Posterior vena cava (tissue), 2 donors: ENCODE data around the gene FRRS1. TPM values are rescaled to one million over a fixed set of nuclear protein-coding genes. Genes with fewer than 3 reads are reported as not detected.
"Not testable (repeated sequence)": the region's sequence is repeated elsewhere in the genome, so short reads cannot be mapped to it uniquely, and the experiment has no call there.

ENCODE experiments used
- DNase-seq: peaks from one replicate; pipeline ENCODE4 v3.0.0-alpha.2; 2020; ENCODE audit warnings: low spot score
- intact Hi-C, 2 donors: fragments of 100-400 bp; cut with DNase I; formaldehyde crosslinking; loops; one replicate each; pipeline versions ENCODE4 v1.14.1 to v1.14.2; 2022 to 2023
- long read RNA-seq, 2 donors: library from polyadenylated mRNA; unstranded; transcript quantifications; one replicate each; pipeline ENCODE4 v2.0.0, GENCODE V29; 2020 to 2021
- total RNA-seq, 2 donors: library from RNA; stranded (reverse); fragmentation: NEBNext Ultra II Directional; extraction: Animal tissue kit (Norgen Biotek cat#: 25700); gene quantifications; one replicate each; pipeline ENCODE4 v1.2.1, GENCODE V29; 2021
- donor health status: DM: yes; HTN: yes; CAD: no.
- donor health status: DM: yes; HTN: yes; CAD: no.

FRRS1 gene, protein sequence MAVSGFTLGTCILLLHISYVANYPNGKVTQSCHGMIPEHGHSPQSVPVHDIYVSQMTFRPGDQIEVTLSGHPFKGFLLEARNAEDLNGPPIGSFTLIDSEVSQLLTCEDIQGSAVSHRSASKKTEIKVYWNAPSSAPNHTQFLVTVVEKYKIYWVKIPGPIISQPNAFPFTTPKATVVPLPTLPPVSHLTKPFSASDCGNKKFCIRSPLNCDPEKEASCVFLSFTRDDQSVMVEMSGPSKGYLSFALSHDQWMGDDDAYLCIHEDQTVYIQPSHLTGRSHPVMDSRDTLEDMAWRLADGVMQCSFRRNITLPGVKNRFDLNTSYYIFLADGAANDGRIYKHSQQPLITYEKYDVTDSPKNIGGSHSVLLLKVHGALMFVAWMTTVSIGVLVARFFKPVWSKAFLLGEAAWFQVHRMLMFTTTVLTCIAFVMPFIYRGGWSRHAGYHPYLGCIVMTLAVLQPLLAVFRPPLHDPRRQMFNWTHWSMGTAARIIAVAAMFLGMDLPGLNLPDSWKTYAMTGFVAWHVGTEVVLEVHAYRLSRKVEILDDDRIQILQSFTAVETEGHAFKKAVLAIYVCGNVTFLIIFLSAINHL
- total RNA-seq = 10 to 100 TPM in 1 of 2 donors, 1 to 10 TPM in 1; 8.0 to 17.5 TPM
- long read RNA-seq, donor 1, partial matches to known transcripts = 1 of 2 reads
- long read RNA-seq, donor 1, other reads (novel, unspliced or antisense) = 1 of 2 reads
- long read RNA-seq, donor 2, partial matches to known transcripts = 0 of 2 reads
- long read RNA-seq, donor 2, other reads (novel, unspliced or antisense) = 2 of 2 reads

GRCh38 chr1:99766378-99766800 is at the start of gene FRRS1:
Gene FRRS1 (minus strand): TSS chr1:99766635. CDS start chr1:99748768, 17,867 bp downstream.
- intact Hi-C loops = no loop called here
- no peak for DNase-seq

DNA sequence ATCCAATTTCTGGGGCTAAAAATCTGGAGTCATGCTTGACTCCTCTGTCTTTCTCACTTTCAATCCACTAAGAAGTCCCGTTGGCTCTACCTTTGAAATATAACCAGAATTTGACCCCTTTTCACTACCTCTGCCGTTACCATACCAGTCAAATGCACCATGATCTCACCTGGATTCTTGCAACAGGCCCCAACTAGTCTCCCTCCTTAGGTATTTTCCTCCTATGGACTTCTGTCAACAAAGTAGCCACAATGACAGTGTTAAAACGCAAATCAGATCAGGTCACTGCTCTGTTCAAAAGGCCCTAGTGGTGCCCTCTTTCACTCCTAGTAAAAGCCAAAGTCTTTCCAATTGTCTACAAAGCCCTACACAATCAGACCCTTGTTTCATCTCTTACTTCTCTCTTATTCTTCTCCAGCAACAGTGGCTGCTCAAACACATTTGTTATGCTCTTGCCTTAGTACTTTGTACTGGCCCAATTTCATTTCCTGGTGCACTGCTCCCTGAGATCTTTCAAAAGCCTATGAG is 48.0 kb upstream of the FRRS1 start:
- intact Hi-C loops = loop anchor here in 1 of 2 donors (10.0 kb wide), 1 partner anchor 650 kb away; no protein-coding TSS in a partner anchor
- no peak for DNase-seq

DNA sequence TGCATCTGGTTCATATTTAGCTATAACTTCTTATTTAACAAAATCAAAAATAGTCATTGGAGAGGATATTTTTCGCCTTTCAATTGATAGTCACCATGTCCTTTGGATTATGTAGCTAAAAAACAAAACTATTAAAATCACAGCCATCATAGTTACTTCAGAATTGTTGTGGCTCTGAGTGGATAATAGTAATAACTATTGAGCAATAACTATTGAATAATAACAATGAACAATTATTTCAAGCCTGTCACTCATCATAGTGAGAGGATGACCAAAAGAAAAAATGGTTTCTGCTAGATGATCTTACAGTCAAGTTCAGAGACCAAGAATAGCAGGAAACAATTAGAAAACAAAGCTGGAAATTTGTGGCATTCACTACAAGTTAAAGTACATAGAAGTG is 45.3 kb upstream of the FRRS1 start:
- intact Hi-C loops = loop anchor here in 1 of 2 donors (10.0 kb wide), 1 partner anchor 653 kb away; no protein-coding TSS in a partner anchor
- DNase-seq = no peak

DNA sequence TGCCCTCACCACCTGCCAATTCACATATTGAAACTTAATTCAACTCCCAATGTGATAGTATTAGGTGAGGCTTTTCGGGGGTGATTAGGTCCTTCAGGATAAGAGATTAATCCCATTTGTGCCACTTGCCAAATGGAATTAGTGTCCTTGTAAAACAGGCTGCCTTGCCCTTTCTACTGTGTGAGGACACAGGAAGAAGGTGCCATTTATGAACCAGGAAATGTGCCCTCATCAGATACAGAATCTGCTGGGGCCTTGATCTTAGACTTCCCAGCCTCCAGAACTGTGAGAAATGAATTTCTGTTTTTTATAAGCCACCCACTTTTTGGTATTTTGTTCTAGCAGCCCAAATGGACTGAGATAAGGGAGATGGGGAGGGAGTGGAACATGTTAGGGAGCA is 44.6 kb upstream of the FRRS1 start:
- intact Hi-C loops = loop anchor here in 1 of 2 donors (10.0 kb wide), 1 partner anchor 654 kb away; no protein-coding TSS in a partner anchor
- DNase-seq = no peak

DNA sequence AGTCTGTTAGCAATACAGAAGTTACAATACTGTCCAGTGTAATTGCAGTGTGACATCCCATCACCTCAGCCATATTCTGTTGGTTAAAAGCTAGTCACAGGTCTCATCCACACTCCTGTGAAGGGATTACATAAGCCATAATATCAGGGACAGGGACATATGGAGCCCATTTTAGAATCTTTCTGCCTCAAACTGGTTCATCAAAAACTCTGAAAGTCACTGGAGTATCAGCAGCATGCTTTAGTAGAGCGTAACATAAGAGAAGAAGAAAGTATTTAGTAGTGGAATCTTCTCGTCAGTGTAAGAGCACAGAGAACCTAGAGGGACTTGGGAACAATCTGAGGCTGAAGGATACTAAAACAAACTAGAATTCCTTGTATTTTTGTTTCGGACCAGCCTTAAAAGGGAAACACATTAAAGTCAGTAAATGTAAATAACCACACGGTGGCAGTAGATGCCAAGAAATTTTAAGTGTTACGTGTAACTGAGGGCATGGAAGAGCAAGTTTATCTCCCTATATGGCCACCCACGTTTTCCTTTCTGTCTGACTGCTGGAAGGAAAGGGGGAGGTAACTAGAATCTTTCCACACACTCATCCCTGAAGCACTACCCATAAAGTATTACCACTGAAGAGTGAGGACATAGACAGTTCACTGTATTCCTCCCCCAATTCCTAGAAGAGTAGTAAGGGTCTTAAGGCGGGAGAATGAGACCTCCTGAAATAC is 42.1 kb upstream of the FRRS1 start:
- no peak for DNase-seq
- intact Hi-C loops = loop anchor here (5.0 to 10.0 kb wide), 2 partner anchors 319 to 656 kb away; no protein-coding TSS in a partner anchor

DNA sequence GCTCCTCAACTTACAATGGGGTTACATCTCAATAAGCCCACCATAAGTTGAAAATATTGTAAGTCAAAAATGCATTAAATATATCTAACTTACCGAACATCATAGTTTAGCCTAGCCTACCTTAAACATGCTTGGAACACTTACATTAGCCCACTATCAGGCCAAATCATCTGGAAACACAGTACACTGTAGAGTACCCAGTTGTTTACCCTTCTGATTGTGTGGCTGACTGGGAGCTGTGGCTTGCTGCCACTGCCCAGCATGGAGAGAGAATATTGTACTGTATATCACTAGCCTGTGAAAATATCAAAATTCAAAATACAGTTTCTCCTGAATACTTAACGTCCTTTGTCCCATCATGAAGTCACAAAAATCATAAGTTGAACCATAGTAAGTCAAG is 40.4 kb upstream of the FRRS1 start:
- intact Hi-C loops = loop anchor here (5.0 to 10.0 kb wide), 2 partner anchors 320 to 658 kb away; no protein-coding TSS in a partner anchor
- DNase-seq = no peak

DNA sequence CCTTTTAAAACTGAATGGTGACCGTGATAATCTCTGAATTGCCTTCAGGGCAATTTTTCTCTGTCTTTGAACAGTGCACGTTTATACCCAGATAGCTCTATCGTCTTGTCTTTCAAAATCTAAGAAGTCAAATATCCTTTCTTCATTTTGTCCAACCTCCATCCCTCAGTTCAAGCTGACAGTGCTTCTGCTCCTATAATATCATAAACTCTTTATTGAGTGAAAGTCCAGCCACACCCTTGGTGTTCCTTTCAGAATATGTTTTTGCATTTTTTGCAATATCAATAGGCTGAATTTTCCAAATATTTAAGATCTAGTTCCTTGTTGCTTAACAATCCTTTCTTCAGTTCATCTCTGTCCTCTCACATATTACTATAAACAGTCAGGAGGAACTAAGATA is 35.1 kb upstream of the FRRS1 start:
- intact Hi-C loops = loop anchor here in 1 of 2 donors (10.0 kb wide), 1 partner anchor 663 kb away; no protein-coding TSS in a partner anchor

DNA sequence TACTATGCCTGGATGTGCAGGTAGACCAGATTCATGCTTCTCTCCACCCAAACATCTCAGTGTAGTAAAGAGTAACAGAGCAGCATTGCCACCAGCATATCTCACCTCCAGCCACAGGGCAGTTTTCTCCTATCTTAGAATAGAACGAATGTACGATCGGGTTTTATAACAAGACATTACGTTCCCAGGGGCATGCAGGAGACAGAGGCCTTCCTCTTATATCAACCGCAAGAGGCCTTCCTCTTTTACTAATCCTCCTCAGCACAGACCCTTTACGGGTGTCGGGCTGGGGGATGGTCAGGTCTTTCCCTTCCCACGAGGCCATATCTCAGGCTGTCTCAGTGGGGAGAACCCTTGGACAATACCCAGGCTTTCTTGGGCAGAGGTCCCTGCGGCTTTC is 27.4 kb upstream of the FRRS1 start:
- intact Hi-C loops, DNase-seq: not testable (repeated sequence)

More for the DNA sequence above, 35.1 kb upstream of the FRRS1 start:
- DNase-seq = no peak

- DNase-seq = no peak
- intact Hi-C loops = no loop called here
These were observed 23.3 kb upstream of the FRRS1 start for GRCh38 chr1:99789715-99790114.

DNA sequence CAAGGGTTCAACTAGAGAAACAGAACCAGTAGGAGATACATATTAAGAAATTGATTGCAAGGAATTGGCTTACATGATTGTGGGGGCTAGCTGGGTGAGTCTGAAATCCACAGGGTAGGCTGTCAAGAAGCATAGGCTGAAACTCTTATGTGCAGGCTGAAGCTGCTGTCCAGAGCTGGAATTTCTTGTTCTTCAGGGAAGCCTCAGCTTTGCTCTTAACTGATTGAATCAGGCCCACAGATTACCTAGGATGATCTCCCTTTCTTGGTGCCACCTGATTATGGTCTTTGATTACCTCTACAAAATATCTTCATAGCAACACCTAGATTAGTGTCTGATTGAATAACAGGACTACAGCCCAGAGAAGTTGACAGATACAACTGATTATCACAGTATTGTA is 22.5 kb upstream of the FRRS1 start:
- intact Hi-C loops = no loop called here
- DNase-seq = no peak

DNA sequence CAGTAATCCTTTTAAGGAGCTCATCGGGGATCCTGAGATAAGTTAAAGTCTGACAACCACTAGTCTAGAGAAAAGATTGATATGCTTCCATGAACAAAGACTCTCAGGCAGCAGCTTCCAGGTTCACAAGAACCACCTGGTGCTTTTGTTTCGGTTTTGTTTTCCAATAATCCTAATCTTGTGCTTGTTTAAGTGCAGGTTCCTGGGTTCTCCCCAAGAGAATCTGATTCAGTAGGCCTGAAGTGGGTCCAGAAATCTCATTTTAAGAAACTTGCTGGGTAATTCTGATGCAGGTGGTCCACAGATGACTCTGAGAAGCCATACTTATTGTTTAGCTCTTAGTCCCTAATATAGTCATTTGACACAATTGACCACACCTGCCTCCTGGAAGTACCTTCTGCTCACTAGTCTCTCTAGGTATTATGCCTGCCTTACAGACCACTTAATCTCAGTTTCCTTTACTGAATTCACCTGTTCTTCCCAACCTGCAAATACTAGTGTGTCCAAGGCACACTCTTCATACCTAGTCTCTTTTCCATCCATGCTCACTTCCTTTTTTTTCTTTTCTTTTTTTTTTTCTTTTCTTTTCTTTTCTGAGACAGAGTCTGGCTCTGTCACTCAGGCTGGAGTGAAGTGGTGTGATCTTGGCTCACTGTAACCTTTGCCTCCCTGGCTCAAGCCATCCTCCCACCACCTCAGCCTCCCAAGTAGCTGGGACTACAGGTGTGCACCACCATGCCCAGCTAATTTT is 20.5 kb upstream of the FRRS1 start:
- intact Hi-C loops = no loop called here
- DNase-seq = no peak

DNA sequence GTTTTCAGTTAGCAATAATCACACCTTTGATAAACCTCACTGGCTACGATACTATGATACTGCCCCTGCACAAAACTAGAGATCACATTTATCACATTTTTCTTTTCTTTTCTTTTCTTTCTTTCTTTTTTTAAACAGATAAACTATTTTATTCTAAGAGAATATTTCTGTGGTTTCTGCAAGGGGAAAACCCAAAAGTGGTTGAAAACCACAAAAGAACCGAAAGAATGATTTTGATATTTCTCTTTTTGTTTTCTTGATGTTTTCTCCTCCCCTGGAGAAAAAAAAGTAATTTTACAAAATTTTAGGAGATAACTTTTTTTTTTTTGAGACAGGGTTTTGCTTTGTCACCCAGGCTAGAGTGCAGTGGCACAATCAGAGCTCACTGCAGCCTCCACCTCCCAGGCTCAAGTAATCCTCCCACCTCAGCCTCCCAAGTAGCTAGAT is 18.4 kb upstream of the FRRS1 start:
- no peak for DNase-seq
- intact Hi-C loops = no loop called here

DNA sequence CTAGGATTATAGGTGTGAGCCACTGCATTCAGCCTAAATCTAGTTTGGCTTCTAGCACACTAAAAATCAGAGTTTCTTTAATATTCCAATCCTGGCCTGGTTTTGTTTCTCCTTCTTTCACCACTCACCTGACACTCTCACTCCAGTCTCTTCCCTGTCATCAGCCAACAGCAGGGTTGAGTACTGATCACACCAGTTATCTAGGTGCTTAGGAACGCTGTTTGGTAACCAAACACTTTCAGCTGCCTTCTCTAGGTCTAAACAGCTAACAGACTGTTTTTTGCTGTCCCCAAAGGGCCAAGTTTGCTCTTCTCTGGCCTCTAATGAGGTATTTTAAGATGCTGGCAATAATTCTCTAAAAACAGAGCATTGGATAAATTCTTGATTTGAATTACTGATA is 17.7 kb upstream of the FRRS1 start:
- intact Hi-C loops = no loop called here
- no peak for DNase-seq

GRCh38 chr1:99782920-99783319 is 16.5 kb upstream of the FRRS1 start:
- intact Hi-C loops = no loop called here
- no peak for DNase-seq

DNA sequence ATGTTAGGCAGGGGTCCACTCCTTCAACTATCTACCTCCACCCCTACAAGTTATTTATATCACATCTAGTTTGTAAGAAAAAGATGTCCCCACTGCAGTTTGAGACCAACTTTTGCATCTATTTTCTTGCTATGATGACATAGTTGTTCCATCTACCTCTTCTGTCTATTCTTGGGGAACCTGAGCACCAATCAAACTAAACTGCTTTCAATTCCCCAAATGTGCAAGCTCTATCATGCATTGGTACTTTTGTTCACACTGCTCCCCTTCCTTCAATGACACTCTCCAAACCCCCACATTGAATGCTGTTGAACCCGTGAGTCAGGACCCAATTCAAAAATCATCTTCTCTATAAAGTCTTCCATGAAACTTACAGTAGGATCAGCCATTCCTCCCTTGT is 16.0 kb upstream of the FRRS1 start:
- intact Hi-C loops = no loop called here
- DNase-seq = no peak

GRCh38 chr1:99781798-99782197 is 15.4 kb upstream of the FRRS1 start:
- DNase-seq = no peak
- intact Hi-C loops = no loop called here

GRCh38 chr1:99777752-99778151 is 11.3 kb upstream of the FRRS1 start:
- no peak for DNase-seq
- intact Hi-C loops = no loop called here

- no peak for DNase-seq
- intact Hi-C loops = no loop called here
These were observed 9.7 kb upstream of the FRRS1 start for GRCh38 chr1:99776120-99776519.
